GM12865 (cell line): ENCODE results near the gene BBOX1.
"Not testable (repeated sequence)": the region's sequence is repeated elsewhere in the genome, so short reads cannot be mapped to it uniquely, and the experiment has no call there.

Experiments
- DNase-seq: peaks from one replicate; pipeline ENCODE4 v3.0.0; 2010; ENCODE audit warnings: low read depth
- H3K4me3 ChIP-seq: 2 replicates; pipeline ENCODE4 v1.5.1; 2011; ENCODE audit warnings: mild to moderate bottlenecking, low read depth, low read length, control low read depth
- CTCF ChIP-seq: IDR thresholded peaks from 2 replicates; pipeline ENCODE4 v1.5.1; 2011; ENCODE audit warnings: low read length, control low read depth, low read depth, inconsistent platforms; ENCODE audit not compliant: insufficient read depth; ENCODE audit errors: missing control alignments

Gene BBOX1, protein sequence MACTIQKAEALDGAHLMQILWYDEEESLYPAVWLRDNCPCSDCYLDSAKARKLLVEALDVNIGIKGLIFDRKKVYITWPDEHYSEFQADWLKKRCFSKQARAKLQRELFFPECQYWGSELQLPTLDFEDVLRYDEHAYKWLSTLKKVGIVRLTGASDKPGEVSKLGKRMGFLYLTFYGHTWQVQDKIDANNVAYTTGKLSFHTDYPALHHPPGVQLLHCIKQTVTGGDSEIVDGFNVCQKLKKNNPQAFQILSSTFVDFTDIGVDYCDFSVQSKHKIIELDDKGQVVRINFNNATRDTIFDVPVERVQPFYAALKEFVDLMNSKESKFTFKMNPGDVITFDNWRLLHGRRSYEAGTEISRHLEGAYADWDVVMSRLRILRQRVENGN

DNA sequence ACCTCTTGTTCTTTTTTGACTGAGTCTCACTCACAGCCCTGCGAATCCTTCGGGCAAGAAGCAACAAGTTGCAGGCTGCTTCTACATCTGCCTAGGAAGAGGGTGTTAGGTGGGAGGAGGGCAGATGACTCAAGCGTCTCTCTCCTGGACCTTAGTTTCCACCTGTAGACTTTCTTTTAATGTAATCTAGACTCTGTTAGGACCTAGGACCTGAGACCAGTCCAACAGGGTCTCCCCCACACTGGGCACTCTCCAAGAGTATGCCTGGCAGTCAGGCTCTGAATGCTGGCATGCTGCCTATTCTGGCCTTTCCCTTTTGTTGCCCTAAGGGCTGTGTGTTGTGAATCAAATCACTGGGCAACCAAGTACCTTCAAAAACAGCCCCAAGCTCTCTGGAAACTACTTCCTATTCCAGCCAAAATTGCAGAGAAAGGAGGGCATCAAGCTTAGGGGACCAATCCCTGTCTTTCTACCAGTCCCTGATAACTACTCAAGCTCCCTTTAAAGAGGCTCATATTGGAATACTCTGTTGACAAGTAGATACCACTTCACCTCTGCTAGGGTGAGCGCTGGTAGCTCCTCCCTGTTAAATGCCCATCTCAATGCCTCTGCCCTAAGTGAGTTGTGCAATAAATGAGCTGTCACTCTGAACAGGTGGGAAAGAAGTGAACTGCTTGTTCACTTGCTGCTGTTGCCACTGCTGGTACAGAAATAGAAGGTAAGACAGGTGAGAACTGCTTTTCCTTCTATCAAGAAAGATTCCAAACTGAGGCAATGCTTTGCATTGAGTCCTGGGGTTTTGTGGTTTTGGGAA, at the start of gene BBOX1:
BBOX1 (plus strand) TSS at position 514 of the 814 bp plus-strand sequence. CDS start 14,616 bp downstream, outside the sequence.
- H3K4me3 ChIP-seq = no peak within 1 kb of the TSS
- TF ChIP-seq CTCF = no peak
- DNase-seq = no peak

DNA sequence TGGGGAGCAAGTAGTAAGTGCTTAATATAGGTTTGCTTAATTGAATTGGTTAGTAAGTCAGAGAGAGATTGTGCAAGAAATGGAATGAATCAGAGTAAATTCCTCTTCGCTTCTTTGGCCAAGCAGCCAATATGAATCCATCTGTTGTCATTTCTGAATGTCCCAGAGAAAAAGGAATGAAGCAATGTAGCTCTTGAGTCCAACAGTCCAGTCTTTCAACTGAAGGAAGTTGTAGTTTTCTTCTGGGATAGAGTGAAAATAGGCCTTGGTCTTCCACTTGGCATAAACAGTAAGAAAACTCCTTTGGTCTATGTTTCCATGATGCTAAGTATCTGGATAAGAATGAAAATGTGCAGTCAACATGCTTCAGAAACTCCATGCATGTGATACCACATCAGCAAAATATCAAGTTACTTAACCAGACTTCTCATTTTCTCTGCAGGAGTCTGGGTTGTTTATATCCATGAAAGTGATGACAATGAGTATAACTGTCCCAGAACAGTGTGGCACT, 48.5 kb upstream of the BBOX1 start:
- no peak for DNase-seq
- no peak overlapping the region for H3K4me3 ChIP-seq
- no peak for TF ChIP-seq CTCF

DNA sequence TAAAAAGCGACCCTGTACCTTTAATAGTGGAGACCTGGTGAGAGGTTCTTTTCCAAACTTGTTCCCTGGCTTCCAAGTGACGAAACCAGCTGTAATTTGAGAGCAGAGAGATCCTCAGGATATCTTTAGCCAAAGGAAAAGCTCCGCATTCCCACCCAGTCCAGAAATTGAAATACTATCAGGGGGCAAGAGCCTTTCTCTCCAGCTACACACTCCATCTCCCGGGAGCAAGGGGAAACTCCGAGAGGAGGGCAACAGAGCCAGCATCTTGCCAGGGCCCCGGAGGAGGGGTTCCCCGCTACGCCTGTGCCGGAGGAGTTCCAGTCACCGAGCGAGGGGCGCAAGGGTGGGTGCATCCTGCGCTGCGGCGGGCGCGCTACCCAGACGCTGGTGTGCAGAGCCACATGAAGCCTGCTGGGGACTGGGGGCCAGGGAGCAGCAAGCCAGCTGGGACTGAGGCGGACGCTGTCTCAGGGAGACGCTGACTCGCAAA, 46.6 kb upstream of the BBOX1 start, which contains the start of gene FIBIN:
FIBIN (plus strand) TSS at position 148 of the 493 bp plus-strand sequence. CDS start 415 bp downstream, outside the sequence.
- DNase-seq = no peak
- H3K4me3 ChIP-seq = no peak within 1 kb of the TSS
- no peak for TF ChIP-seq CTCF

- TF ChIP-seq CTCF = no peak
- no peak for DNase-seq
- no peak overlapping the region for H3K4me3 ChIP-seq
Observed at GRCh38 chr11:26994631-26995095, 46.0 kb upstream of the BBOX1 start.

DNA sequence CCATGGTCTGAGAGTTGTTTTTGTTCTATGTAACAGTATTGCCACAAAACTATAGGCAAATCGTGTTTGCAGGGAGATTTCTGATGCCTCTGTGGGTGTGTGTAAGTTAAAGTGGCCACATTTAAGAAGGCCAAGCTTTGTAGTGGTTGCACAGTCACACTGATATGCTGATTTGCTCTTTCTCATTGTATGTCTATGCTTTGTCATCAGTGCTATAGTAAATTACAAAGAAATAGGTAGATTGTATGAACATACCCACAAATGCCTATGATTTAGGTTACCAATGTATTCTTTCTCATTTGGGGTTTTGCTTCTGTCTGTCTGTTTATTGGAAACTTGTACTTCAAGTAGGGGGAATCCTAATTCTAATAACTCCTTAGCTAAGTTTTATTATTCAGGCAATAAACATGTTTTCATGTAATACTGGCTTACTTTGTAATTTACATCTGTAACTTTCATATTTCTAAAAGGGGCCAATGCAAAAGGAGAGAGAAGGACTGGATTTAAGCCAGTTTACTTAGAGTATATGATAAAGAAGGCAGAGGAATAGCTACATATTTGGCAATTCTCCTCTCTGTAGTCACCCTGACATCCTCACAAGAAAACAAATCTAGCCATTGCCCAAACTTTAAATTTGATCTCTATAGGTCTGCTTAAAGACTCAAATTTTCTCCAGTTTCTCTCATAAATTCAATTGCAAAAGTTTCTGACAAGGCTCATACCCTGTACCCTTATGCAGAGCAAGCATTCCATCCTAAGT, 44.7 kb upstream of the BBOX1 start:
- no peak for DNase-seq
- H3K4me3 ChIP-seq = no peak overlapping the region
- TF ChIP-seq CTCF = no peak

DNA sequence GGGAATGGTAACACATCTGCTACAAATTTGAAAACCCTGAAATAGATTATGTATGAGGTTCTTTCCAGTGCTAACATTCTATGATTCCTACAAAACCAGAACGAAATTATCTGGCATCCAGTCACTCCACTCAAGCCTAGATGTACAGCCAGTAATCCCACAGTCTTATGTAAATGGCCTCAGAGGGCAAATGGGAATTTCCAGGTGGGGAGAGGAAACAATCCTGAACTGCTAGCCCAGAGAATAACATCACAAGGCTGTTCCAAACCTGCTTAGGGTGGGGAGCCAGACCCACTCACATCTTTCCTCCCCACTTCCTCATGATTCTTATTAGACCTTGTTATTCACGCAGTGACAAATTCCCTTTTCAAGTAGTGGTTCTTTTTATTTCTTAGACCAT, 43.2 kb upstream of the BBOX1 start:
- no peak overlapping the region for H3K4me3 ChIP-seq
- no peak for TF ChIP-seq CTCF
- no peak for DNase-seq

GRCh38 chr11:27001136-27001730, 39.4 kb upstream of the BBOX1 start:
- not testable (repeated sequence) for DNase-seq, H3K4me3 ChIP-seq
